HPDE6-E6E7 (cell line): ENCODE results near the gene CCDC152.

Experiments used
- DNase-seq: peaks from one replicate; pipeline ENCODE4 v3.0.0; 2011; ENCODE audit warnings: missing footprints; ENCODE audit errors: extremely low spot score

CCDC152 gene

GRCh38 chr5:42851481-42851880 is 94.9 kb downstream of the CCDC152 start:
- peak; percentile 22 for DNase-seq
